ENCODE data around the gene CYTL1. TPM values are rescaled to one million over a fixed set of nuclear protein-coding genes. Genes with fewer than 3 reads are reported as not detected.
"Not testable (repeated sequence)": the region's sequence is repeated elsewhere in the genome, so short reads cannot be mapped to it uniquely, and the experiment has no call there.

Gene CYTL1
- total RNA-seq, 1 donor from 2014 or later = not detected

DNA sequence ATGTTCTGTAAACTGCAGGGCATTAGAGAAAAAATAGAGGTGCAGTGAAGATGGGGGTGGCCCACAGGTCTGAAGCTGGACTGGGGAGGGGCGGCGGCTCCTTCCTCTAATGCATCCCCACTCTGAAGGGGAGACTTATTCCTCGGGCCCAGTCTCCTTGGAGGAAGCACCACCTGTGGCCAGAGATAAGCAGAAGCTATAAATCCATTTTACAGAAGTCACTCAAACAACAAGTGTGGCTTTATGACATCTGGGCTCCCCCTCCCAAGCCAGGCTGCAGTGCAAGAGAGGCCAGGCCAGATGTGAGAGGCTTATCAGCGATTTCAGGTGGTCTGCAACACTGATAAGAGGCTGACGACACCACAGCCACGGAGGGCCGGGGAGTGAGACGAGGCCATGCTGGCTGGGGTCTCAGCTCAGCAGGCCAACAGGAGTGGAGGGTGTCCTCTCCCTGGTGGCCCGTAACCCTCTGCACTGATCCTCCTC, 15.8 kb downstream of the CYTL1 start:
- intact Hi-C loops (cut with micrococcal nuclease) = no loop called here

DNA sequence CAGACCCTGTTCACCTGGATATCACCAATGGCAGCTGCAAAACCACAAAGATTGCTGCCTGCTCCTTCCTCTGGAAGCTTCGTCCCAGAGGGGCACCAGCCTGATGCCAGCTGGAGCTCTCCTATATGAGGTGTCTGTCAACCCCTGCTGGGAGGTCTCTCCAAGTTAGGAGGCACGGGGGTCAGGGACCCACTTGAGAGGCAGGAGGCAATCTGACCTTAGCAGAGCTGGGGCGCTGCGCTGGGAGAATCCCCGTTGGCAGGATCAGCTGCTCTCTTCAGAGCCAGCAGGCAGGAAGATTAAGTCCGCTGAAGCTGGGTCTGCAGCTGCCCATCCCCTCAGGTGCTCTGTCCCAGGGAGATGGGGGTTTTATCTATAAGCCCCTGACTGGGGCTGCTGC, 17.6 kb downstream of the CYTL1 start:
- intact Hi-C loops (cut with micrococcal nuclease) = not testable (repeated sequence)

DNA sequence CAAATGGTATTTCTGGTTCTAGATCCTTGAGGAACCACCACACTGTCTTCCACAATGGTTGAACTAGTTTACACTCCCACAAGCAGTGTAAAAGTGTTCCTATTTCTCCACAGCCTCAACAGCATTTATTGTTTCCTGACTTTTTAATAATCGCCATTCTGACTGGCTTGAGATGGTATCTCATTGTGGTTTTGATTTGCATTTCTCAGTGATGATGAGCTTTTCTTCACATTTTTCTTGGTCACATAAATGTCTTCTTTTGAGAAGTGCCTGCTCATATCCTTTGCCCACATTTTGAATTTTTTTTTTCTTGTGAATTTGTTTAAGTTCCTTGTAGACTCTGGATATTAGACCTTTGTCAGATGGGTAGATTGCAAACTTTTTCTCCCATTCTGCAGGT, 22.3 kb downstream of the CYTL1 start:
- intact Hi-C loops (cut with micrococcal nuclease) = not testable (repeated sequence)

DNA sequence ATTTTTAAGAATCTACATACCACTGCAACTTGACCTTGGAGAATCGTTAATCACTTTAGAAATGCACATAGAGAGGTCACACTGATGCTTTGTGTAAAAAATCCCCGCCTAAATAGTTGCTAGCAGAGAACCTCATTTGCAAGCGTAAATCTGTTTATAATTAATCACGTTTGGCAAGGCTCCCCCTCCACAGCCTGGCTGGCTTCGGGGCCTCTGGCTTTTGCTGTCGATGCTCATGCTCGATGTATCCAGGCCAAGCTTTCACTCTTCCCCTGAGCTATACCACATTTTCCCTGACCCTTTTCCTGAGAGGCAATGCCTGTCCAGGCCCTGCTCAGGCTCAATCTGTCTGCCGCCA, 23.4 kb downstream of the CYTL1 start:
- intact Hi-C loops (cut with micrococcal nuclease) = loop anchor here (1.0 kb wide), 2 partner anchors 508 to 817 kb away; no protein-coding TSS in a partner anchor

DNA sequence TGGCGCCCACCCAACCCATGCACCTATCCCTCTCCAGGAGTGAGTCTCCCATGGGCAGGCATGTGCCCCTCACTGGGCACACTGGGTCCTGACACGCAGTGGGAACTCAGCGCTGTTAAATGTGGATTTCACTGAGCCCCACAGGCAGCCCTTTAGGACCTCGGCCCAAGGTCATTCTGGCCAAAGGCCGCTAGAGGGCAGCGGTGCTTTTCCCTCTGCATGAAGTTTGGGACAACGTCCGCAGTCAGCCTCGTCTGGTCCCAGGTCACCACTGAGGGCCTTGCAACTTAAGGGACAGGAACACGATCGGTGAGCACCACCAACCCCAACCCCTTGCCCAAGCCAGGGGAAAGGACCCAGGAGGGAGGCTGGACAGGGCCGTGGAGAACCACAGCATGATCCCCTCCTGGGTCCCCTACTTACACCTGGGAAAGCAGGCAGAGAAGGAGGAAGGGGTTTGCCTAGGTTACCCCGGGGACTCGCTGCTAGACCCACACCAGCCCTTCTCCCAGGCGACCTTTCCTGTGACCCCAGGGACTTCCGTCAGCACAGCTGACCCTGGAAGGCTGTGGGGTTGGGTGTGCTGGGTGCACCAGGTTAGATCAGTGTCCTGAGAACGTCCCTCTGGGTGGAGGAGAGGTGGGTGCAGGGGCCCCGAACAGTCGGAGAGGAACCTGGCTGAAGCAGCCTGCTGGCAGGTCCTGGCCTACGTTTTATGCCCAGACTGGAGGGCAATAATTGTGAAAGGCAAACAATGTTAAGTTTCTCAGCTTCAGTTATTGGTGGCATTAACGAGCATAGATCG, 24.0 kb downstream of the CYTL1 start:
- intact Hi-C loops (cut with micrococcal nuclease) = loop anchor here (1.0 kb wide), 2 partner anchors 507 to 818 kb away; no protein-coding TSS in a partner anchor

DNA sequence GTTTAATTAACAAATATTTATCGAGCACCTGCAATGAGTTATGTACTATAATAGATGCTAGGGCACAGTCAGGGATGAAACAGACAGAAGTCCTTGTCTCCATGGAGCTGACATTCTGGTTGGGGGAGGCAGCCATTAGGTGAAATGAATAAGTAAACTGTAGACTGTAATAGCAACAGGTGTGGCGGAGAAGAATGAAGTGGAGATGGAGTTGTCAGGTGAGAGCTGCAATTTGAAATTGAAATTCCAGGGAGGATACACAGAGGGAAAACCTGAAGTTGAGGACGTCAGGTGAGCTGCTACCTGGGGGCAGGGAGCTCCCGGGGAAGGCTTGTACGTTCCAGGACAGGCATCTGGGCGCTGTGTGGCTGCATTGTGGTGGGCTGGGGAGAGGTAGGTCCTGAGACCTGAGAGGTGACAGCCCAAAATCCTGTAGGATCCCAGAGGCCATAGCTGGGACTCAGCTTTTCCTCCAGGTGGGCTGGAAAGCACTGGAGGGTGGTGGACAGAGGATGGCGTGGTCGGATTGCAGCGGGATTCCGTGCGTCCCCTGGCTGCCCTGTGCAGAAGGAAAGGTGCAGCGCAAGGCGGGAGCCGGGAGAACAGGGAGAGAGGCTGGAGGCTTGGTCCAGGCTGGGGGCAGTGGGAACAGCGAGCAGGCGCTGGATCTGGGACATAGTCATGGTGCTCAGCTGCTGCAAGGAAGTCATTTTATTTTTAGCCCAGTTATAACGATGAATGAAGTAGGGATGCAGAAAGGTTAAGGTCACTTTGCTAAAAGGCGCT, 24.8 kb downstream of the CYTL1 start:
- intact Hi-C loops (cut with micrococcal nuclease) = loop anchor here (1.0 kb wide), 2 partner anchors 506 to 819 kb away; no protein-coding TSS in a partner anchor

DNA sequence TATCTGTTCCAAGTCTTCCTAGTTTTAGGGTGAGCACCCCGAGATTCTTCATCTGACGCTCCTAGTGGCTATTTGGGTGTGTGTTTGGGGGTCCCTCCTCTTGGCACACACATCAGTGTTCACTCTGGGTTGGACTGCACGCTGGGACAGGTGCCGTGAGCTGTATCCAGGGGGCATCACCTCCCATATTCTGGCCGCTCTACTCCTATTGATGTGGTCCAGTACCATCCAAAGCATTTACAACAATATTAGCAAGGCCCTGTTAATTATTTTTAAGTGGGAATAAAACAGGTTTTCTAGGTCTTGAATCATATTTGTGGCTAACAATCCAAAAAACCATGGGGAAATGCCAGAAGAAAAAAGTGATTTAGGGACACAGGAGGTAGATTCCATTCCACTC, 26.4 kb downstream of the CYTL1 start:
- intact Hi-C loops (cut with micrococcal nuclease) = no loop called here

DNA sequence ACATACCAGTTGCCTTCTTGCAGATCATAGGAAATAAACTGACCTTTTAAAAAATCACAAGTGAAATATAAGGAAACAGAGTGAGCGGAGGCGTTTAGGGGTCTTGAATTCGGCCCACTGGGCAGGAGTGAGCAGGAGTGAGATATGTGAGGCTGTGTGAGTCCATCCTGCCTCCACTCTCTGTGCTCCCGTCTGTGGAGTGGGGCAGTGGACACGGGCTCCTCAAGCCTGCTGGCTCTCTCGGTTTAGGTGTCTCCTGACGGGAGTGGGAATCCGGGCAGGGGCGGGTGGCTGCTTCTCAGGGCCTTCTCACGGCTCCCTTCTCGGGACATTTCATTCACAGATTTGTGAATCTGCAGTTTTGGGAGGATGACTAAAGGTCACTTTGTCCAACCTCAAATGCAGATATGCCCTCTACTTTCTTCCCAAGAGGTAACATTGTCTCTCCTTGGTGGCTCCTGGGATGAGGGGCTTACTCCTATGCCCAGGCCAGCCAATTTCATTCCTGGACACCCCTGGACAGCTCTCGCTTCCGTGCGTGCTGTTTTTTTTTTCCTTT, 27.6 kb downstream of the CYTL1 start:
- intact Hi-C loops (cut with micrococcal nuclease) = no loop called here

DNA sequence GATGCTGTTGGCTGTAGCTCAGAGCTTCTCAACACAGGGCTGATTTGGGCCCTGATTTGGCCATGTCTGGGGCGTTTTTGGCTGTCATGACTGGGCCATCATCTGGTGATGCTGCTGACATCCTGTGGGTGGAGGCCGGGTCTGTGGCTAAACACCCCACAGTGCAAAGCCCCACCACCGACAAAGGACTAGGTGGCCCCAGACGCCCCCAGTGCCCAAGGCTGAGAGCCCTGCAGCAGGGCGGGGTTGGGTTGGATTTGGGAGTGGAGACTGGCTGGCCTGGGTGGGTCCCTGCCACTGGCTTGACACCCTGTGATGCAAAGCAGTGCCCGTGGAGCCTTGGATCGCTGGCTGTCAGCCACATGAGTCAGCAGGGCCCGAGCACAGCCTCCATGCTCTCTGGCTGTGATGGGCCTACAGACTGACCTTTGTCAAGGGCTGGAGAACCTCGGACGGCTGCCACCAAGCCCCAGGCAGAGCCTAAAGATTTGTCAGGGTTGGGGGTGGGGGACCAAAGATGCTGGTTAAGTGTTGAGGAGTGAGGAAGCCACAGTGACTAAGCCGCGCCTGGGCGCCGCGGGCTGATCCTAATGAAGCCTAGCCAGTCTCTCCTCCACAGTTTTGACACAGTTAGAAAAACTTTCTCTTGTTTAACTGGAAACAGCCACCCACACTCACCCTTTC, 28.3 kb downstream of the CYTL1 start:
- intact Hi-C loops (cut with micrococcal nuclease) = no loop called here

DNA sequence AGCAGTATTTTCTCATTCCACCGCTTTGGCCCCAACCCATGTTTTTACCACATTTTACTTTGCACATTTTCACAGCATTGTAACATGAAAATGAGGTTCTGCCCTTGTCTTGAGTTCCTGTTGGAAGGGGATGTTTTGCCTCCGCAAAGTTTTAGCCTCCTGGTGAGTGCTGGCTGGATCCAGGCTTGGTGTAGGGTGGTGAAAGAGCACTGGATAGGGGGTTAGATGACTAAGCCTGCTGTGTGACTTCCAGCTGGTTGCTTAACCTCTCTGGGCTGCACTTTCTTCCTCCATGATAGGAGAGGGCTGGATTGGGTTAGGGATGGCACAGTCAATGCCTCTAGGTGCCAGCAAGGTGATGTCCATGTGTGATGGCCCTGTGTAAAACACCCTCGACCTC, 28.9 kb downstream of the CYTL1 start:
- intact Hi-C loops (cut with micrococcal nuclease) = no loop called here

DNA sequence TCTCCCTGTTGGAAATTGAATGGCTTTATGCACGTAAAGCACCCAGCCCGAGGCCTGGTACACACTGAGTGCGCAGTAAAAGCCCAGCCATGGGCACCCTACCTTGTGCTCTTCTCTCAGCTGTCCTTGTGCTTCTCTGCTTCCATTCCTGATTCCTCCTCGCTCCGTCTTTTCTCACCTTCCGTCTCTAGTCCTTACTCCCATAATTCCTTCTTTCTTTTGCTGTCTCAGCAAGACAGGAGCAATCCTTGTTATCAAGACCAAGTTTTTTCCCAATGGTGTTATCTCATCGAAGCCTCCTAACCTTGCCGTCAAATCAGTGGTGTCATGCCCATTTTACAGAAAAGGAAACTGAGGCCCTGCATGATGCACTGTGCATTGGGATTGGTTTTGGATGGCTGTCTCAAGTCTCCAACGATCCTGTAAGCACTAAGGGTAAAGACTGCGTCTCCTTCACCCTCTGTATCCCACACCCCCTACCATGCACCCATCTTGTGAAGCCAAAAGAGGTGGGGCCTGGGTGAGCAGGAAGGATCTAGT, 30.1 kb downstream of the CYTL1 start:
- intact Hi-C loops (cut with micrococcal nuclease) = no loop called here

DNA sequence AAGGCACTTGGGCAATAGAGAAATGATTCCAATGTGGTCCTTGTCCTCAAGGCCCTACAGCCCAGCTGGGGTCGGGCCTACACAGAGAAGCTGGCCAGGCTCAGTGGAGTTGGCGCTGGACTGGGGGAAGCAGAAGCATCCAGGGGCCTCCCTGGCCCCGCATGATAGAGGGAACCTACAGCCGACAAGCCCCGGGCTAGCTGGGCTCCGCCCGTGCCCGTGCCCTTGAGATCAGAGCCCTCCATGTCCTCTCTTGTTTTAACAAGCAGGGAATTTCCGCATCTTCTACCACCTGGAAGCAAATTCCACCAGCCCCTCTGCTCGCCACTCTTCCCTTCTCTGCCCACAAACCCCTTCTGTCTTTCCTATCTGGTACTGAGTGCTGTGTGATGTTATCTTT, 31.6 kb downstream of the CYTL1 start:
- intact Hi-C loops (cut with micrococcal nuclease) = no loop called here

DNA sequence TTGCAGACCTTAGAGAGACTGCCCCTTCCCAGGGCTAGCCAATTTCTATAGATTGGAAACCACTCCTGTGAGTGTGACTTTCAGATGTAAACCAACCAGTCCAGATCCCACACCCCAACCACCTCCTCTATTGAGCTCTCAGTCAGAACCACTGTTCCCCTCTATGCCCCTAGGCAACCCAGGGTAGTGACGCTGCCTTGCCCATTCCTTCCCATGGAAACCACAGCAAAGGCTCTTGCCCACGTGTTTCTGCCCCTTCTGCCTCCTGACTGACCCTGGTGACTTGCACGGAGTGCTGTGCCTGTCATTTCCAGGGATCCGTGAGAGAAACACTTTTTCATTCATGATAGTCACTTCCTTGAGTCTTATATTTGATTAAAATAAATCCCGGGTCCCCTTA, 32.4 kb downstream of the CYTL1 start:
- intact Hi-C loops (cut with micrococcal nuclease) = no loop called here

DNA sequence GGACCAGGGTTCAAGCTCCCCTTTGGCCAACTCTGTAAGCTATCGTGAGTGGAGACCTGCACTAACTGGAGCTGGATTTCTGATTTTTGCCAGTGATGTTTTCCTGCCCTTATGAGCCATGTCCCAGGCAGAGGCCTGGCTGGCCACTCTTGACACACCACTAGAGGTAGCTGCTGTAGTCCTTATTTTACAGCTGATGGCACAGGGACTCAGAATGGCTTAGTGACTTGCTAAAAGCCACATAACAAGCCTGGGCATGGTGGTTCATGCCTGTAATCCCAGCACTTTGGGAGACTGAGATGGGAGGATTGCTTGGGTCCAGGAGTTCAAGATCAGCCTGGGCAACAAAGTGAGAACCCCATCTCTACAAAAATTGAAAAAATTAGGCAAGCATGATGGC, 33.4 kb downstream of the CYTL1 start:
- intact Hi-C loops (cut with micrococcal nuclease) = no loop called here

DNA sequence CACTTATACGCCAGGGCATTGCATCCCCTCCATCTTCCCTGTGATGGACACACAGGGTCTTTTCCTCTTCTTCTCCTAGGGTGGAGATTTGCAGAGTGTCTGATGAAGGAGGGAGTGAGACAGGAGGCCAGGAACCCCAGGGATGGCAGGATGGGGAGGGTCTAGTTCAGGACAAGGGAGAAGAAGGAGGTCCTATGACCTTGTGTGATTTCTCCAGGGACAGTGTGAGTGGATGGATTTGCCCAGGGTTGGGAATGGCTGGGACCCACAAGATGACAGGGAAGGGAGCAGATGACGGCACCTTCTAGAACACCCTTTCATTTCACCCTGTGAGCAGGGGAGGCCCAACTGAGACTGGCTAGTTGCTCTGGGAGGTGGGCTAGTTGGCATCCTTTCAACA, 34.2 kb downstream of the CYTL1 start:
- intact Hi-C loops (cut with micrococcal nuclease) = no loop called here

DNA sequence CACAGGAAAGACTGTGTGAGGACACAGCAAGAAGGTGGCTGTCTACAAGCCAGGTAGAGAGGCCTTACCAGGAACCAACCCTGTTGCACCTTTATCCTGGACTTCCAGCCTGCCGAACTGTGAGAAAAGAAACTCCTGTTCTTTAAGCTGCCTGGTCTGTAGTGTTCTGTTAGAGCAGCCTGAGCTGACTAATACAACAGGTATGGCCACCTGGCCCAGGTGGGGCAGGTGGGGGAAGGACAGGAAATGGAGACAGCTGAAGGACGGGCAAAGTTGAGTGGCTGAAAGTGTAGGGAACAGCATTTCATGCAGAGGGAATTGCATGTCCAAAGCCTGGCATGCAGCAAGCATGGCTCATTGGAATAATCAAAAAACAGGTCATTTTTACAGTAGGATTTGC, 35.1 kb downstream of the CYTL1 start:
- intact Hi-C loops (cut with micrococcal nuclease) = no loop called here

DNA sequence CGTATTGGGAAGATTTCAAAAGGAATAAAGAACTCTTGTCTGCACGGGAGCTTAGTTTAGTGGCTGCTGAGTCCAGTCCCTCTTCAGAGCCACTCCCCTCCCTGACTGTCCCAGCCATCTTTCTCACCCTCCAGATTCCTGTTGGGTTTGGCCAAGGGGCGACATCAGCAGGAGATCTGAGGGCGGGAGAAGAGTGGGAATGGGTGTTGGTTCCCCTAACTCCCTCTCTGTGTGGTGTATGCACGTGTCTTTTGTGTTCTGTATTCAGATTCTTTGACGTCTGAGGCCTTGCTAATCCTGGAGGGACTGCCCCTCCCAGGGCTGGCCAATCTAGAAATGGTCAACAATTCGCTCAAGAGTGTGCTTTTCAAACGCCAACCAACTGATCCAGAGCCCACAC, 37.4 kb downstream of the CYTL1 start:
- intact Hi-C loops (cut with micrococcal nuclease) = no loop called here

DNA sequence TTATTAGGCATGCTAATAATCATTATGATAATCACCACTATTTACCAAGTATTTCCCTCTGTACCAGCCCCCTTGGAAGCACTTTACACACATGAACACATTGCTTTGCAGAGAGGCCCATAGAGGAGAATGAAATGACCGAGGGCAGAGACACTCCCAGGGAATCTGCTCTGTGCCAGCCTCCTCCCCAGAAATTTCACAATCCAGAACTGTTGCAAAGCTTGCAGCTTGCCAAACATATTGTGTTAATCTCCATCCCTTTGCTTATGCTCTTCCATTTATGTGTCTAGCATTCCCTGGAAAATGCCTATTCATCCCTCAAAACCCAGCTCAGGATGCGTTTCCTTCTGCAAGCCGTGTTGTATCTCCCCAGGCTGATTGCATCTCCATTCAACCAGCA, 37.8 kb downstream of the CYTL1 start:
- intact Hi-C loops (cut with micrococcal nuclease) = no loop called here

DNA sequence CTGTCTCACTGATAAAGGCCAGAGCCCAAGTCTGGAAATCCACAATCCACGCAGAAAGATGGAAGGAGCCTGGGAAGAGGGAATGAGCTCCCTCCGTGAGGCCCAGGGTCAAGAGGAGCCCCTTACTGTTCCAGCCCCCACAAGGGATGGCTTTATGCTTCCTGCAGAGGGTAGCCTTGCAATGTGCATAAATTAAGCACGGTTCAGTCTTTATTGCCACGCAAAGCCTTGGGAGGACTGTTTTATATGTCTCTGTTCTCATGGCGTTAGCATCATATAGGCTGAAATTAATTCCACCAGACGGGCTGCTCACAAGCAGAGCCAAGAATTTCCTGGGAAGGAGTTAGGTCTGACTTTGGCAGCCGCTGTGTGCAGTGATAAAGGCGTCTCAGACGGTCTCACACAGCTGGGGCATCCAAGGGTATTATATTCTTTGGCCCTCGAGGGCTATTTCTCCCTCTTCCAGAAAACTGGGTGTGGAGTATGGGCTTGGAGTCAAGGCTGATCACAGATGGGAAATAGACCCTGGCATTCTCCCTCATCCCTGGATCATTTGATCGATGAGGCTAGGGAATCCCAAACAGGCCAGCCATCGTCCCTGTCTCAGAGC, 38.5 kb downstream of the CYTL1 start:
- intact Hi-C loops (cut with micrococcal nuclease) = no loop called here

DNA sequence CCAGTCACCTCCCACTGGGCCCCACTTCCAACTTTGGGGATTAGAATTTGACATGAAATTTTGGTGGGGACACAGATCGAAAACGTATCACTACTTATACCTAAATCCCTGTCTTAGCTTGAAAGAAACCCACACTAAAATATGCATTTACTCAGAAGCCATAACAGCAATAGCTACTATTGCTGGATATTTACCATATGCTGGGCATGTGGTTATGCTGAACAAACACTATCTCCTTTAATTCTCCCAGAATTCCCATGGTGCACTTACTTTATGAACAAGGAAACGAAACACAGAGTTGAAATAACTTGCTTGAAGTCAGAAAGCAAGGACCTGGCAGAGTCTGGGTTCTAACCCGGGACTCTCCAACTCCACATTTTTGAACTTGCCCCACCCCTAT, 39.3 kb downstream of the CYTL1 start:
- intact Hi-C loops (cut with micrococcal nuclease) = no loop called here

DNA sequence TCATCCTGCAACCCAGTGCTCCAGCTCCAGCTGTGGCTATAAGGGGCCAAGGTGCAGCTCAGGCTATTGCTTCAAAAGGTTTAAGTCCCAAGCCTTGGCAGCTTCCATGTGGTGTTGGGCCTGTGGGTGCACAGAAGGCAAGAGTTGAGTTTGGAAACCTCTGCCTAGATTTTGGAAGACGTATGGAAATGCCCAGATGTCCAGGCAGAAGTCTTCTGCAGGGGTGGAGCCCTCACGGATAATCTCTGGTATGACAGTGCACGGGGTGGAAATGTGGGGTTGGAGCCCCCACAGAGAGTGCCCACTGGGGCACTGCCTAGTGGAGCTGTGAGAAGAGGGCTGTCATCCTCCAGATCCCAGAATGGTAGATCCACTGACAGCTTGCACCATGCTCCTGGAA, 44.5 kb downstream of the CYTL1 start:
- intact Hi-C loops (cut with micrococcal nuclease) = no loop called here

Data from T-helper 1 cell treated with Interleukin-12 subunit alpha and Interleukin-12 subunit beta and Interleukin-4 antibody, amounts not matched to agents 30 ng/mL and 1 ng/mL, for 36 hours (primary cell).